GDM1 (cell line): ENCODE data around the gene PIGZ.

ENCODE experiments used
- DNase-seq: peaks from one replicate; lab custom pipeline; 2025; lab: John Stamatoyannopoulos, UW

Gene PIGZ

DNA sequence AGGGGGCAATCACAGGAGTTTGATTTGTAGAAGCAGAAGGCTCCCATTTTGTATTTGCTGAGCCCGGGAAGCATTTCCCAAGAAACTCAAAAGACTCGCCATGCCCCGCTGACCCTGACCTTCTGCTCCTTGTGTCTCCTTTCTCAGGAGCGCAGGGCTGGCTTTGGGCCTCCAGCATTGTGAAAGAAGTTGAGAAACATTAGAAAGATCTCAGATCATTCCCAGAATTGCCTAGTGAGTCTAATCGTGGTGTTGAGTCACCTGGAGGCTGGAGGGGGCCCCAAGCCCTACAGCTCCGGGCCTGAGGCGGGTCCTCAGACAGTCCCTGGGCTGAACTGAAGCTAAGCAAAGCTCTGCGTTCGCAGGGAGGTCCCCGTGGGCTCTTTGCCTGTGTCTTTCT is 10.9 kb upstream of the PIGZ start:
- no peak for DNase-seq

DNA sequence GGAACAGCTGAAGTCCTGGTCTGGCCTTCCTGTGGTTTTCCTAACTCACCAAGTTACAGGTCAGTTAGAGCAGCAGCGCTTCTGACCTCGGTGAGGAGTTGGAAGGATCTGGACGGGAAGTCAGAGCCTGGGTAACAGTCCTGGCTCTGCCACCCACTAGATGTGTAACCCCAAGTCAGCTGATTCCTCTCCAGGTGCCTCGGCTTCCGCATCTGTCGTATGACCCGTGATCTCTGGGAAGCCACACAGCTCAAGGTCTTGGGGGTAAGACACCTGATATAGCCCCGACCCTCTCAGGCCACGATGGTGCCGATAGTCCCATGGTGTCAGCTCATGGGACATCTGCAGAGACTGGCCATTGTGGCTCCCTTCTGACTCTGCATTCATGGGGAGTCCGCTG is 8.3 kb upstream of the PIGZ start:
- no peak for DNase-seq

DNA sequence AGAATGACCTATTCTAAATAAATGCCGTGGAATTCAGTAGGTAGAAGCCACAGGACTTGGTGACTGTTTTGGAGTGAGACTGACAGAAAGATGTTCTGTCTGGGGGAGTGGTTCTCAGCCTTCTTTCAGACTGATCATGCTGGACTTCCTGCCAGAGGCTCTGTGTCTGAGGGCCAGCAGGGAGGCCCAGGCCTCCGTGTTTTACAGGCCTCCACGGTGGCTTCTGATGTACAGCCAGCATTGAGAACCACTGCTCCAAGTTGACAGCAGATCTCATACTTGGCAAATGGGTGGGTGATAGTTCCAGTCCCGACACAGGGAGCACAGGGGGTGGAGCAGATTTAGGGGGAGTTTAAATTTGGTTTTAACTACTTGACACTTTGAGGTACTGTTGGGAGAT is 6.7 kb upstream of the PIGZ start:
- no peak for DNase-seq

DNA sequence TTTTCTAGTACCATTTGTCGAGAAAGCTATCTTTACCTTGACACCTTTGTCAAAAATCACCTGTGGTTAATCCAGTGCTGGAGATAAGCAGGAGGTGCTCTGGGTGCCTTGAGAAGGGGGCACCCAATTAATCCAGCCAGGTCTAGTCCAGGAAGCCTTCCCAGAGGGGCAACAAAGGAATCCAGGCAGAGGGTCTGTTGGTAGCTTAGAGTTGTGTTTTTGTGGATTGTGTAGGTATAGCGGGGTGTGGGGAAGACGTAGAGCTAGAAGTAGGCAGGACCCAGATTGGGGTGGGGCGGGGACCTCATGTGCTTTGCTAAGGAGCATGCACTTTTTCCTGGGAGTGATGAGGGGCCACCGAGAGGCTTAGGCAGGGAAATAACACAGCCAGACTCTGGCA is 6.0 kb upstream of the PIGZ start:
- DNase-seq: no peak

DNA sequence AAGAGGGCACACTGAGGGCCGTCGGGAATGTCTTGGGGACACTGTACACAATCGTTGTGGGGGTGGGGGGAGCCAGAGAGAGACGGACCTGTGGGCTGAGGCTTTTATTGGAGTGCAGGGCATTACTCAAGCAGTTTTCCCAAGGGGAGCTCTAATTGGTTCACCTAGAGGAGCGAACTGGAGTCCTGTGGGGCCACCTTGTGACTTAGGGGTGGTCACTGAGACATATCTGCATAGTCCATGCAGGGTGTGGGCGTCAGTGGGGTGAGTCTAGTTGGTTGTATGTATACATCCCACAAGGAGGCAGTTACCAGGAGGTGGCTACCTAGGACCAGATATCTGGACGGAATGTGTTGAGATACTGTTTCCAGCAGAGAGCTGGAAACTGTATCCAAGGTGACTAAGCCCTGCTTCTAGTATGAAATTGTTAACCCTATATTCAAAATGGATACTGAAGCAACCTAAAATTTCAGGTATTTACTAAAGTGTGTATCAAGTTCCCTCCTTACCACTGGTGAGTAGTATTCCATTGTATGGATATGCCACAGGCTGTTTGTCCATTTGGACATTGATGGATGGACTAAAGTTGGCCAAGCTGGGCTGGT is 2.6 kb upstream of the PIGZ start:
- no peak for DNase-seq

DNA sequence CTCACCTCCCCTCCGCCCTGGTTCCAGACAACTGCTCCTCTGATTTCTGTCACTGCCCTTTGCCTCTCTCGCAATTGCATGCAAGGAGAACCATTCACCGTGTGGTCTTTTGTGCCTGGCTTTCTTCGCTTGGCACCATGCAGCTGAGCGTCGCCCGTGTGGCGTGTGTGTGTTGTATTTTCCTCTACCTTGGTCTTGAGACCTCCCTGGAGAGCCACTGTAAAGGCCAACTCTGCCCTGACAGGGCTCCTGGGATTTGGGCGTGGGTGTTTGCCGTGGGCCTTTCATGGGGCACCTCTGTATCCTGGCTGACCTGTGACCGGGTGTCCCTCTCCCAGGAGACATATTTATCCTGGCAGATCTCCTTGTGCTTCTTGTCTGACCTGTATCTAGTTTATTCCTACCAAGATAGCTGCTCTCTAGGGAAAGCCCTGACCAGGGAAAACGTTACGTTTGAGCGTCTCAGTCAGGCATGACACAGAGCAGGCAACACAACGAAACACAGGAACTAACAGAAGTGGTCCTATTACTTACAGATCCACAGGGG is 2.0 kb upstream of the PIGZ start:
- no peak for DNase-seq

DNA sequence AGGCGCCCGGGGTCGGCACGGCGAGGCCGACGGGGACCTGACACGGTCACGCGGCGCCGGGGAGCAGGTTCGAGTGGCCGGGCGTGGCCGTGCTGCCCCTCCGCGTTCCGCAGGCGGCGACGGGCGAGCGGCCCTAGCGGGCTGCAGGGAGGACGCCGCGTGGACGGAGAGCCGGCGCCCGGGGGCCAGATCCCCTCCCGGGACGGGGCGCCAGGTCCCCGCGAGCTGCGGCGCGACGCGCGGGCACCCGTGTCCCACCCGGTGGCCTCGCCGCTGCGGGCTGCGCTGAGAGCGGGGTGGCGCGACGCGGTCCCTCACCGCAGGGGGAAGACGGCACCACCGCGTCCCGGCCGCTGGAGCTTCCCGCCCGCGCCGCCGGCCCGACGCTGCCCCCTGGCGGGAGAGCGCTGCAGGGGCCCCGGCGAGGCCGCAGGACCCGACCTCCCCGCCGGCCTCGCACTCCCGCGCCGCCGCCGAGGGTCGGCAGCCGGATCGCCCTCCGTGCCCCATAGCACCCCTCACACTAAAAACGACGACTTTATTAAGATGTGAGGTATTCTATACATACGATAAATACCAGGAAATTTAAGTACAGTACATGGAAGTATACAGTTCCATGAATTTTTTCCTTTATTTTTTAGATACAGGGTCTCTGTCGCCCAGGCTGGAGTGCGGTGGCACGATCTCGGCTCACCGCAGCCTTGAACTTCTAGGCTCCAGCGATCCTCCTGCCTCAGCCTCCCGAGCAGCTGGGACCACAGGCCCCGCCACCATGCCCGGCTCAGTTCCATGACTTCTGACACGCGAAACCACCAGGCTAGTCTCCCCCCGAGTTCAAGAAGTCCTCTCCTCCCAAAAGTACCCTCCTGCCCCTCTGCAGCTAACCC is 1.3 kb upstream of the PIGZ start:
- DNase-seq: peak; percentile 70

DNA sequence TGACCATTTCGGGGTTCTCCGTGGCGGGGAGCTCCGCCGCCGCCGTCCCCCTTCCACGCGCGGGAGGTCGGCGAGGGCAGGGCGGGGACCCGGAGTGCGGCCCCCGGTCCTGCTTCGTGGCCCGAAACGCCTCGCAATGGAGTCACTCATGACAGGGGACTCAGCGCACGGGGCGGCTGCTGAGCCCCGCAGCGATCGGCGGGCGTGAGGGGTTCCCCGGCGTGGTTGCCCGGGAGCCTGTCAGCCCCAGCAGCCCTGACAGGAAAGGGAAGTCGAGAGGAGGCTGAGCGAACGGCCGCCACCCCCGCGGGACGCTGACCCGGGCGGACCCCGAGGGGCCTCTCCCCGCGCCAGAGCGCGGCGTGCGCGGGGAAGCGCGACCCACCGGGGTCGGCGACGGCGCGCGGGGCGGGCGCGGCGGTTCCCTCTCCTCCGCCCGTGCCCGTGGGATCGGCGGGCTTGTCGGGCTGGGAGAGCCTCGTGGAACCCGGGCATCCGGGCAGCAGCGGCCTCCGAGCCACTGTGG is 564 bp upstream of the PIGZ start:
- DNase-seq: peak; percentile 40

DNA sequence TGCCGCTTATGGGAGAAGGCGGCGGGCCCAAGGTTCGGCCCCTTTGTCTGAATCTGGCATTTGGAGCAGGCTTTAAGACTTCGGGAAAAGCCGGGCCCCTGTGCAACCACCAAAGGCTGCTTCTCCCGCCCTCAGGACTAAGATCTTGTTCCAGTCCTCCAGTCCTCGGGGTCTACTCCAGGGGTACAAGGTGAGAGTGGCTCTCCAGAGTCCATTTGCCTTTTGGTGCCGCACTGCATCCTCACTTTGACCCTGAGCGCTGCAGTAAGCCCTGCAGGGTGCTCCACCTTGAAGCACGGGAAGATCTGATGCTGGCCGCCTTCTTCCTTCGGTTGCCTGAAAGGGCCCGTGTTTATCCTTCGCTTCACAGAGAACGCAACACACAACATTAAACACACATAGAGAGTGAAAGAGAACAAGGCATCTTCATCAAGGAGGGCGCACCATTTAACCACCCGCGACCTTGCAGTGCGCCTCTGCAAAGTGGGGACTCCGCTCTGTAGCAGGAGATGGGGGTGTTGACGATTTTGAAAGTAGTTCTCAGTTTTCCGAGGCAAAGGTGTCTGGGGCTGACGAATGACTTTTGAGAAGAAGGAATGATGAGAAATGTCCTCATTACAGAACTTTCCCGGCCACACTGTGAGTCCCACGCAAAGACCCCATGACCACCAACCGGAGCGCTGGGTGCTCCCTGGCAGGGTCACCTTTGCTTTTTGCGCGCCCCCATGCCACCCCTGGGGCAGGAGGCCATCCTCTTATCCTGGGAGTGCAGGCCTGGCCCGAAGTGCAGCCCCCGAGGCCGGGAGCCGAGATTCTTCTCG is 1.0 kb downstream of the PIGZ start:
- DNase-seq: no peak

DNA sequence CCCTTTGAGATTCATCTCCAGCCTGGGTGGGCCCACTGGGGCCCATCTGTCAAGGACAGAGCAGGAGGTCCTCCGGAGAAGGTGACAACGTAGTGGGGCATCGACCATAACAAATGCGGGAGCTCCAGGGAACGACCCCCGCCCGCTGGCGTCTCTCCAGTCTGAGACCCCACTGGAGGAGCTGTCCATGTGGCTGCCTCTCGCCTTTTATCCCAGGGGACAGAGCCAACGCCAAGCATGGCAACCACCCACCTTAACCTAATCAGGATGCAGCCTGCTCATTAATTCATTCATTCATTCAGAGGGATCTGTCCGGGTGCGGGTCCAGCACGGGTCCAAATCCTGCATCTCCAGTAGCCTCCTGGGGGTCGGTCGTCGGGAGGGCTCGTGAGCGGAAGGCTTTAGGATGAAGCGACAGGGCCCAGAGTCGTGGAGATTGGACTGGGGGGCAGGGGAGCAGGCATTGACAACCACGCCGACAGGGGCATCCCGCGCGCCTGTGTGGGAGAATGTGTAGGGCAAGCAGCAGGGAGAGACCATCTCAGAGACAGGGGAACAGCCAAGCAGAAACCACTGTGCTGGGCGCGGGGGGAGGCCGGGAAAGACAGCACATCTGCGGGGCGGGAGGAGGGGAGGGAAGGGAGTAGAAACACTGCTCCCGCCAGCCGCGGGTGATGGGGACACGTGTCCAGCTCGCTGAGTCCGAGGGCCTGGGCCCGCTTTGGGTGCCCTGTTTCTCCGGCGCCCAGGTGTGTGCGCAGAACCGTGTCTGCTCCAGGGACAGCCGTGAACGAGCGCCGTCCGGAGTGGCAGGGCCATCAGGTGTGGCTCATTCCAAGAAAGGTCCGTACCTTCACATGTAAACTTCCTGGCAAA is 1.9 kb downstream of the PIGZ start:
- no peak for DNase-seq

DNA sequence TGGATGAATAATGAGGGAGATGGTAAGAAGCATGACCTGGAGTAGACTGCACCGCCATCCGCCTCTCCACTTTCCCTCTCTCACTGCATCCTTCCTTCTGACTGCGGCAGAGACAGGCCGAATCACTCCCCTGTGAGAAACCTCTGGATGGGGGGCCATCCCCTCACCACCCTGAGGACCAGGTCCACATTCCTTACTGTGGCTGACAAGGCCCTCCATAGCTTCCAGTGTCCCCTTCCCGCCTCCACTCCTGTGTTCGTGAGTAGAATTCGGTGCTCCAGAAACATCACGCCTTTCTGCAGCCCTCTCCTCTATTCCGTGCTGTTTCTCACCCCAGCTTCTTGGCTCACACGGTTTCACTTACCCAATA is 2.8 kb downstream of the PIGZ start:
- no peak for DNase-seq

DNA sequence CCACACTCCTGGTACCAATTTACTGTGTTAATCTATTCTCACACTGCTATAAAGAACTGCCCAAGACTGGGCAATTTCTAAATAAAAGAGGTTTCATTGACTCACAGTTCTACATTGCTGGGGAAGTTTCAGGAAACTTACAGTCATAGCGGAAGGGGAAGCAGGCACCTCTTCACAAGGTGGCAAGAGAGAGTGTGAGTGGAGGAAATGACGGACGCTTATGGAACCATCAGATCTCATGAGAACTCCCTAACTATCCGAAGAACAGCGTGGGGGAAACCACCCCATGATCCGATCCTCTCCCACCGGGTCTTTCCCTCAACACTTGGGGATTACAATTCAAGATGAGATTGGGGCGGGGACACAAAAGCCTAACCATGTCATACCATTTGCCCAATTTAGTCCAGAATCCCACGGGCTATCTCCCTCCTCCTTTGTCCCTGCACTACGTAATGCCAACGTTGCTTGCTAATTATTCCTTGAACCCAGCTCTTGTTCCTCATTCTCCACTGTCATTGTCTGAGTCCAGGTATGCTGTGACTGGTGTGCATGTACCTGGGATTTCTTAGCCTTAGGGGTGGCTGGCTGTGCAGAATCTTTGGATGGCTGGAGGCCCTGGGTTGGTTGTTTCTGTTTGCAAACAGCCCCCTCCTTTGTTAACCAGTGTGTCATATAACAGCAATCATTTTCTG is 3.4 kb downstream of the PIGZ start:
- no peak for DNase-seq

DNA sequence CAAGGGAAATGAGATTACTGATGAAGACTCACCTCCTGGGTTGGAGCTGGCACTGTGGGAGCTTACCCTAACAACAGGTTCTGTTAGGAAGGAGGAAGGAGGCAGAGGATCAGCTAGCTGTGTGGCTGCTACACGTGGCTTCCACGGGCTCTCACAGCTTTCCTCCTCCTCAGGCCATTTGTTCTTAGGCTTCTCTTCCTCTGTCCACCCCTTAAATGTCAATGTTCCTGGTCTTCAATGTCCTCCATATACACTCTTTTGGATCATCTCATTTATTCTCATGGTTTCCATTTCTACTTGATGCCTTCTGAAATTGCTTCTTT is 5.0 kb downstream of the PIGZ start:
- no peak for DNase-seq

DNA sequence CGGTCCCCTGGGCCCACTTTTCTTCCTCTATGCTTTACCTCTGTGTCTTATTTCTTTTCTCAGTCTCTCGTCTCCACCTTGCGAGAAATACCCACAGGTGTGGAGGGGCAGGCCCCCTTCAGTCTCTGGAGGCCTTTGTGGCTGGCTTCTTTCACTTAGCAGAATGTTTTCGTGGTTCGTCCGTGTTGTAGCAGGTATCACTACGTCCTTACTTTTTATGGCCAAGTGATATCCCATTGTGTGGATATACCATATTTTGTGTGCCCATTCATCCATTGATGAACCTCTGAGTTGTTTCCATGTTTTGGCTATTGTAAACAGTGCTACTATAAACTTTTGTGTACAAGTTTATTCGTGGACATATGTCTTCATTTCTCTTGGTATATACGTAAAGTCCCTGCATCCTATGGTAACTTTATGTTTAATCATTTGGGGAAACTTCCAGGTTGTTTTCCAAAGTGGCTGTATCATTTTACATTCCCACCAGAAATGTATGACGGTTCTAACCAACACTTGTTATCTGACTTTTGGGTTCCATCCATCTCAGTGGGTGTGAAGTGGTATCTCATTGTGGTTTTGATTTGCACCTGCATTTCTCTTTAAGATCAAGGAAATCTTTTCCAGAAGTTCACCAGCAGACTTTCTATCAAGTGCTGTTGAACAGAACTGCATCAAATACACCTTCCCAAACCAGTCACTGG is 5.6 kb downstream of the PIGZ start:
- no peak for DNase-seq

DNA sequence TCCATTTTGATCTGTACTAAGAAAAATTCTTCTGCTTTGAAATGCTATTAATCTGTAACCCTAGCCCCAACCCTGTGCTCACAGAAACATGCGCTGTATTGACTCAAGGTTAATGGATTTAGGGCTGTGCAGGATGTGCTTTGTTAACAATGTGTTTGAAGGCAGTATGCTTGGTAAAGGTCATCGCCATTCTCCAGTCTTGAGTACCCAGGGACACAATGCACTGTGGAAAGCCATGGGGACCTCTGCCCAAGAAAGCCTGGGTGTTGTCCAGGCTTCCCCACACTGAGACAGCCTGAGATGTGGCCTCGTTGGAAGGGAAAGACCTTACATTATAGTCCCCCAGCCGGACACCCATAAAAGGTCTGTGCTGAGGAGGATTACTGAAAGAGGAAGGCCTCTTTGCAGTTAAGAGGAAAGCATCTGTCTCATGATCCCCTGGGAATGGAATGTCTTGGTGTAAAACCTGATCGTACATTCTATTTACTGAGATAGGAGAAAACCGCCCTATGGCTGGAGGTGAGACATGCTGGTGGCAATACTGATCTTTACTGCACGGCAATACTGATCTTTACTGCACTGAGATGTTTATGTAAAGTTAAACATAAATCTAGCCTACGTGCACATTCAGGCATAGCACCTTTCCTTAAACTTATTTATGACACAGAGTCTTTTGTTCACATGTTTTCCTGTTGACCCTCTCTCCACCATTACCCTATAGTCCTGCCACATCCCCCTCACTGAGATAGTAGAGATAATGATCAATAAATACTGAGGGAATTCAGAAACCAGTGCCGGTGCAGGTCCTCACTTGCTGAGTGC is 6.3 kb downstream of the PIGZ start:
- no peak for DNase-seq

DNA sequence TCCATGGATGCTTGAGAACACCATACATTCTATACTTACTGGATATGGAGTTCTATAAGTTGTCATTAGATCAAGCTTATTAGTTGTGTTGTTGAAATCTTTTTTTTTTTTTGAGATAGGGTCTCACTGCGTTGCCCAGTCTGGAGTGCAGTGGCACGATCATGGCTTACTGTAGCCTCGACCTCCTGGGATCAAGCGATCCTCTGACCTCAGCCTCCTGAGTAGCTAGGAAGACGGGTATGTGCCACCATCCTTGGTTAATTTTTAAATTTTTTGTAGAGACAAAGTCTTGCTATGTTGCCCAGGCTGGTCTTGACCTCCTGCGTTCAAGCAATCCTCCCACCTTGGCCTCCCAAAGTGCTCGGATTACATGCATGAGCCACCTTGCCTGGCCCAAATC is 13.8 kb downstream of the PIGZ start:
- no peak for DNase-seq

DNA sequence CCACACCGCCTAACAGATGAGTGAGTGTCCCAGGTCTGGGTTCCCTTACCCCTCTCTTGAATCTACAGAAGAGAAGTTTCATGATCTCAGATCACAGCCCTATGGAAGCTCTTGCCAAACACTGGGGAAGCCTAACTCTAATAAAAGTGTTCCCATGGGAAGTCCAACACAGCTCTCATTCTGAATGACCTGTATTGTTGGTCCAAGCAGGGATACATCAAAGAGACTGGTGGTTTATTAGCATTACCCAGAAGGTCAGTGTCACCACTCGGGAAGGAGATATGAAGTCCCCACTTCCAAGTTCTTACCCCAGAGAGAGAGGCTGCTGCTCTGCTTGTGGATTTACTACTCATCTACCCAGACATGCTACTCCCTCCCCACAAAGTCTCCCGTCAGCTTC is 17.3 kb downstream of the PIGZ start:
- DNase-seq: no peak

DNA sequence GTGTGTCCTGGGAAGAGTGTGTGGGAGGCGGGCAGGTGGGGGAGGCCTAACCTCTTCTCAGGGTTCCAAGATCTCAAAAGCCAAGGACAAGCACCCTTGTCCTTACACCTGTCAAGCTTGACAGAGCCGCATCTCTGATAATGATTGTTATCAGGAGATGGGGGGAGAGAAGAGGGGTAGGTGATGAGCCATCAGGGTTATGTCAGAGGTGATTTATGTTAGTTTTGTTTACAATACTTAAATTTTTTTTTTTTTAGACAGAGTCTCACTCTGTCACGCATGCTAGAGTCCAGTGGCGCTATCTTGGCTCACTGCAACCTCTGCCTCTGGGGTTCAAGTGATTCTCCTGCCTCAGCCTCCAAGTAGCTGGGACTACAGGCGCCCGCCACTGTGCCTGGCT is 18.9 kb downstream of the PIGZ start:
- no peak for DNase-seq

DNA sequence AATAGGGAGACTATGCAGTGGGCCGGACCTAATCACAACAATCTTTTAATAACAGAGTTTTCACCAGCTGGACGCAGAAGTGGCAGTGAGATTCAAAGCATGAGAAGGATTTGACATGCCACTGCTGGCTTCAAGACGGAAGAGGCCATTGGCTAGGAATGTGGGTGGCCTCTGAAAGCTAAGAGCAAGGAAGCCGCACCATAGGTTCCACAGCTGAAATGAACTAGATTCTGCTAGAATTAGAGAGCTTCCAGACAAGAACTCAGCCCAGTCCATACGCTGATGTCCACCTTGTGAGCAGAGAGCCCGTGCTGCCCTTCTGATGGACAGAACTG is 19.4 kb downstream of the PIGZ start:
- DNase-seq: no peak
